Inflammatory macrophage treated with lipopolysaccharide for 4 hours (primary cell): ENCODE results near the gene KDM7A.

Experiments
- DNase-seq: peaks from one replicate; pipeline ENCODE4 v3.0.0-alpha.2; 2020

Gene KDM7A

DNA sequence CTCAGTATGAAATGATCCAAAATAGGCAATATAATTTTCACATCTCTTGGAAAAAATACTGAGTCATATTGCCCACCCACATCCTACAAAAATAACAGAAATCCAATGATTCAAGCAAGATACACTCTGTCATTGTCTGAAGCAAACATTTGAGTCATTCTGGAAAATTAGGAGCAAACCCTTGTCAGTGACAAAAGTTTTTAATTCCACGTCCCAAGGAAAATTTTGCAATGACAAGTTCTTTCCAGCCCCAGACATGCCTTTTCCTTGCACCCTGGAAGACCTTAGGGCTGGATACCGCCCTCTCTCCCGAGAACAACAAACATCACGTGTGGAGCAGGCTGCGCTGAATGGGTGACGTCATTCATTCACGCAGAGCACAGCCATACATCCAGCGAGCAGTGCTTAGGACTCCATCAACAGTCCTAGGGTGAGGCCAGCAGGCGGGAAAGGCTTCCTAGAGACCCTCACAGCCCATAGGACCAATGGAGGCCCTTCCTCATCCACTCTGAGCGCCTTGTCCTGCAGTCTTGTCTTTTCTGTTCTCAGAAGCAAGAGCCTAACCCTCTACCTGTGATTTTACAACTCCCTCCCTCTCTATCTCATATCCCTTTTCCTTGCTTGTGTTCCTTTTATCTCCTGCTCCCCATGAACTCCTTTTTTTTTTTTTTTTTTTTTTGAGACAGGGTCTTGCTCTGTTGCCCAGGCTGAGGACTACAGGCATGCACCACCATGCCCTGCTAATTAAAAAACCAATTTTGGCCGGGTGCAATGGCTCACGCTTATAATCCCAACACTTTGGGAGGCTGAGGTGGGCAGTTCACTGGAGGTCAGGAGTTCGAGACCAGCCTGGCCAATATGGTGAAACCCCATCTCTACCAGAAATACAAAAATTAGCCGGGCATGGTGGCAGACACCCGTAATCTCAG, 23.5 kb upstream of the KDM7A start:
- DNase-seq: peak; percentile 55

- no peak for DNase-seq
Measured at GRCh38 chr7:140197938-140198337, 21.2 kb upstream of the KDM7A start.

GRCh38 chr7:140197218-140197890, 20.6 kb upstream of the KDM7A start:
- DNase-seq: no peak

GRCh38 chr7:140196361-140197217, 19.8 kb upstream of the KDM7A start:
- peak; percentile 48 for DNase-seq

DNA sequence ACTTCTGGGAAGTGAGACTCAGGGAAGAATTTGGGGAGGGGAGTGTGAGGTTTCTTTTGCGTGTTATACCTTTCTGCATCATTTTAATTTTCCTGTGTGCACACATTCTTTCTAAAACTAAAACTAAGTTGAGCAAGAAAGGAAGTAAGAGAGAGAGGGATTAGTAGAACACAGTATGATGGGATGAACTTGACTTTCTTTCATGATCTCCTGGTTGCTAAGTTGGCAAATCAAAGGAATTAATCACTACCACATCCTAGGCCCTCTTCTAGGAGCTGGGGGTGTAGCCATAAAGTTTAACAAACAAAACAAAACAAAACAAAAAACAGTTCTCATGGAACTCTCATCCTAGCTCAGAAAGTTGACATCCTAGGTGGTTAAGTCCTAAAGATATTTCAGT, 19.1 kb upstream of the KDM7A start:
- DNase-seq: no peak

- no peak for DNase-seq
Measured at GRCh38 chr7:140192620-140193019, 15.8 kb upstream of the KDM7A start.

GRCh38 chr7:140192176-140192575, 15.4 kb upstream of the KDM7A start:
- no peak for DNase-seq

DNA sequence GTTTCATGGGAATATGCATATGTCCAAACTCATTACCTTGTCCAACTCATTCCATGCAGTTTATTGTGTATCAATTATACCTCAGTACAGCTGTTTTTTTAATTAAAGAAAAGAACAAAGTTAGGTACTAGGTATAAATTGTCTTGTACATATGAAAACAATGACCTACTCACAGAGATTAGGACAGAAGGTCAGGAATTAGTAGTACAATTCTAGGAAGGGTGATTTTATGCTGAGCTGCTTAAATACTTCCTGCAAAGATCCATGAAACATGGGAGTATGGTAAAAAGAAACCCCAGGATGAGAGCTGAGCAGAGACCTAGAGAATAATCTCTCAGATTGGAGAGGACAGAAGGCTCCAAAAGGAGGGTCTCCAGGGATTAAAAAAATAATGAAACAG, 13.8 kb upstream of the KDM7A start:
- no peak for DNase-seq

- DNase-seq: no peak
Measured at GRCh38 chr7:140189917-140190316, 13.1 kb upstream of the KDM7A start.

- no peak for DNase-seq
Measured at GRCh38 chr7:140182917-140183316, 6.1 kb upstream of the KDM7A start.

DNA sequence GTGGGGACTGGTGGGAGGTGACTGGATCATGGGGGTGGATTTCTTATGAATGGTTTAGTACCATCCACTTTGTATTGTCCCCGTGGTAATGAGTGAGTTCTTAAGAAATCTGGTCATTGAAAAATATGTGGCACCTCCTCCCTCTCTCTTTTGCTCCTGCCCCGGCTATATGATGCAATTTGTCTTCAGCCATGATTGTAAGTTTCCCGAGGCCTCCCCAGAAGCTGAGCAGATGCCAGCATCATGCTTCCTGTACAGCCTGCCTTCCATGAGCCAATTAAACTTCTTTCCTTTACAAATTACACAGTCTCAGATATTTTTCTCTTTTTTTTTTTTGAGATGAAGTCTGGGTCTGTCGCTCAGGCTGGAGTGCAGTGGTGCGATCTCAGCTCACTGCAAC, 2.6 kb upstream of the KDM7A start:
- DNase-seq: no peak

GRCh38 chr7:140176122-140176701, 571 bp downstream of the KDM7A start:
- no peak for DNase-seq

DNA sequence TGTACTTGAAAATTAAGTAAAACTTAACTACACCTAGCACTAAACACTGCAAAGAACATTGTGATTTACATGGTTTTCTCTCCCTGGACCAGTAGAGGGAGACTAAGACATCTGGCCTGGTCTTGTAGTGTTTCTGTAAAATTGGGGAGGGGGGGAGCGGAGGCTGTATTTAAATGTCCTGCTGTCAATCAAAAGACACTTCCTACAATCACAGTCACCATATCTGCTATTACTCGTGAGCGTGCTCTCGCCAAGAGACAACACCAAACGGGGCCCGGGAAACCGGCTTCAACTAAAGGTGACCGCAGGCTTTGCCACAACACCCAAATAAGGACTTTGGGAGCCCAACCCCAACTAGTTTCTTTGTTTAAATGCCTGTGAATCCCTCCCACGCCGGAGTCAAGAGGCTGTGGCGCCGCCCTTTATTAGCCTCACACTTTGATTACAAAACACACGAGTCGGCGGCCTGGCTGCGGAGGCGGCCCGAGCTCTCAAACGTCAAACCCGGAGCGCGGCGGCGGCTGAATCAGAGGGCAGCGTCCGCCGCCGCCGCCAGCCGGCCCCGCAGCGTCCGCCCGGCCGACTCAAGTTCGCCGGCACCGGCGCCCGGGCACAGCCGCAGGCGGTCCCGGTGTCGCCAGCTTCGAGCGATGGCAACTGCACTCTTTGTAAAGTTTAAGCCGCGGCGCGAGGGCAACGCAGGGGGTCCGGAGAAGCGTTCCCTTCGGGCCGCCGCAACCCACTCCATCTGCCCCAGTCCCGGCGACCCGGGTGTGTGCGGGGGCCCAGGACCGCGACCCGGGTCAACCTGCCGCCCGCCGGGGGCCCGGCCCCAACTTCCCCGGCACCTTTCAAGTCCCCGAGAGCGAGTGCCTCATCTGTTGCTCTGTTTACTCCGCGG, 1.3 kb downstream of the KDM7A start:
- DNase-seq: peak; percentile 98

GRCh38 chr7:140174217-140174616, 2.6 kb downstream of the KDM7A start:
- no peak for DNase-seq

DNA sequence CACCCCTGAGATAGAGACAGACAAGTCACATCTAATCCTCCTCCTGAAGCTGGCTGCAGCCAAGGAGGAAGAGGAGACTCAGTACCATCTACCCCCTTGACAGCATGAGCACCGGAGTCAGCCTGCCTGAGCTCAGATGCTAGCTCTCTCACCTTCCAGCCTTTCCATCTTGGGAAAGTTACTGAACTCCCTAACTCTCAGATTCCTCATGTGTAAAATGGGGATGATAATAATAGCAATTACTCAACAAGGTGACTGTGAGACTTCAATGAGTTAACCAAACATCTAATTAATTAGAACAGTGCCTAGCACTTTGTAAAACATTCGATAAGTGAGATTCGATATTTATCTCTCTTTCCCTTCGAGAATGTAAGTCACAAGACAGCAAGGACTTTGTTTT, 6.4 kb downstream of the KDM7A start:
- no peak for DNase-seq

- no peak for DNase-seq
Measured at GRCh38 chr7:140168816-140169215, 8.0 kb downstream of the KDM7A start.

- peak; percentile 34 for DNase-seq
Measured at GRCh38 chr7:140165422-140165821, 11.4 kb downstream of the KDM7A start.

- DNase-seq: peak; percentile 31
Measured at GRCh38 chr7:140162081-140162480, 14.7 kb downstream of the KDM7A start.

- no peak for DNase-seq
Measured at GRCh38 chr7:140161047-140161446, 15.7 kb downstream of the KDM7A start.

DNA sequence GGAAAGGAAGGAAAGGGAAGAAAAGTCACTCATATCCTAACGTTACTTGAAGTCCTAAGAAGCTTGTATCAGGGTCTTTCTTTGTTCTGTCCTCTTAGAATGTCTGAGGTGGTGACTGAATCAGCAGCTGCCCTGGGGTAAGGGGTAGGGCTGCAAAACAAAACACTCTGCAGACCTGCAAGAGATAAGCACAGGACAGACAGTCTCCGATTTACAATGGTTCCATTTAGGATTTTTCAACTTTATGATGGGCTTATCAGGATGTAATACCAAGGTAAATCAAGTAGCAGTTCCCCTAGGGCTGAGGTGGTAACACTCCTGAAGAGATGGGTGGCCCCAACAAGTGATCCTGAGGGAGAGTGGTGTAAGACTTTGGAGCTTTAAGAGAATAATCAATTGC, 16.5 kb downstream of the KDM7A start:
- no peak for DNase-seq

- no peak for DNase-seq
Measured at GRCh38 chr7:140159497-140159896, 17.3 kb downstream of the KDM7A start.
